ENCODE results near the gene CAB39. TPM values are rescaled to one million over a fixed set of nuclear protein-coding genes. Genes with fewer than 3 reads are reported as not detected.

The CAB39 gene
- total RNA-seq, 1 donor from 2014 or later = 66.6 TPM

DNA sequence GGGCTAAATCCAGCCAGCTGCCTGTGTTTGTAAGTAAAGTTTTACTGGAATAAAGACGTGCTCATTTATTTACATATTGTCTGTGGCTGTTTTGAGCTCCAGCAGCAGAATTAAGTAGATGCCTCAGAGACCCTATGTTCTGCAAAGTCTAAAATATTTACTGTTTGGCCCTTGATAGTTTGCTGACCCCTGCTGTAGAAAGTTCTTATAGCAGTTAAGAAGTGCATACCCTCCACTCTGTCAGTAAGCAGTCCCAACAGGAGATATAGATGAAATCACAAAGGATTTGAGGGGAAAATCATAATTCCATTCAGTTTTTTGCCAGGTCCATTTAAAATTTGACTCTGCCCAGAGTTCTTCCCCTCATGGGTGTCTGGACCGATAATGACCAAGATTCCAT, 102.0 kb downstream of the CAB39 start:
- no peak for FAIRE-seq
- H3K36me3 ChIP-seq (ENCODE audit: insufficient read depth, low read length) = peaks cover 57% of the 10 kb centered on the region

DNA sequence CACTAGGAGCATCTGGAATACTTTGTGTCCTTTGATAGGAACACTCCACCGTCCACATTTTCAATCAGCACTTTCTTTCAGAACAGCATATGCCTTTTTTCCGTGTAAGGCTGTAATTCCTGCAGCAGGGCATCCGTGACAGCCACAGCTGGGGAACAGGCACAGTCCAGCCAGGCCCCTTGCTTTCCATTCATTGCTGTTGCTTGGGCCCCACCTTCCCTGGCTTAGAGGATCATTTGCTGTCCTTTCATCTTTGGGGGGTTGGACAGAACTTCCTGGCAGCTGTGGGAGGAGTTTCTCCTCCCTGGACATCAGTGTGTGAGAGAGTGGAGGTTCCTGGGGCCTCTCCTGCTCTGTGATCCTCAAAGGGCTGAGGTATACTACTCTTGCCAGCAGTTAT, 102.4 kb downstream of the CAB39 start:
- H3K79me2 ChIP-seq (ENCODE audit: insufficient read depth, low read length) = peaks cover 5% of the 10 kb centered on the region
- DNase-seq (ENCODE audit: low read depth) = no peak
- no peaks in the 10 kb centered on the region for H3K4me1 ChIP-seq (ENCODE audit: insufficient read depth, low read length)
- Mint-ChIP-seq H3K27me3 (ENCODE audit: low read depth, unreplicated experiment) (no peaks in the 10 kb centered on the region), H3K27ac (ENCODE audit: unreplicated experiment) (no peak overlapping the region), H3K9me3 (ENCODE audit: unreplicated experiment) (no peaks in the 10 kb centered on the region), H3K36me3 (ENCODE audit: low read depth, unreplicated experiment) (peaks cover 14% of the 10 kb centered on the region), H3K4me3 (ENCODE audit: unreplicated experiment) (no peak overlapping the region), H3K4me1 (ENCODE audit: low read depth, unreplicated experiment) (peaks cover 12% of the 10 kb centered on the region)
- H4K20me1 ChIP-seq (ENCODE audit: insufficient read depth, low read length) = peaks cover 20% of the 10 kb centered on the region
- H3K4me2 ChIP-seq (ENCODE audit: low read length) = no peak overlapping the region
- no peaks in the 10 kb centered on the region for H3K9me3 ChIP-seq (ENCODE audit: insufficient read depth, low read depth, low read length)
- no peak overlapping the region for H3K9ac ChIP-seq (ENCODE audit: low read length)
- H2AFZ ChIP-seq (ENCODE audit: low read depth, low read length) = no peak overlapping the region
- peaks cover 58% of the 10 kb centered on the region for H3K36me3 ChIP-seq (ENCODE audit: insufficient read depth, low read length)
- H3K27ac ChIP-seq (ENCODE audit: low read depth, low read length) = no peak overlapping the region
- no peak for TF ChIP-seq EZH2 (IDR thresholded peaks at IDR 0.05; ENCODE audit: insufficient read depth, low read length)
- TF ChIP-seq, protein P1, sequence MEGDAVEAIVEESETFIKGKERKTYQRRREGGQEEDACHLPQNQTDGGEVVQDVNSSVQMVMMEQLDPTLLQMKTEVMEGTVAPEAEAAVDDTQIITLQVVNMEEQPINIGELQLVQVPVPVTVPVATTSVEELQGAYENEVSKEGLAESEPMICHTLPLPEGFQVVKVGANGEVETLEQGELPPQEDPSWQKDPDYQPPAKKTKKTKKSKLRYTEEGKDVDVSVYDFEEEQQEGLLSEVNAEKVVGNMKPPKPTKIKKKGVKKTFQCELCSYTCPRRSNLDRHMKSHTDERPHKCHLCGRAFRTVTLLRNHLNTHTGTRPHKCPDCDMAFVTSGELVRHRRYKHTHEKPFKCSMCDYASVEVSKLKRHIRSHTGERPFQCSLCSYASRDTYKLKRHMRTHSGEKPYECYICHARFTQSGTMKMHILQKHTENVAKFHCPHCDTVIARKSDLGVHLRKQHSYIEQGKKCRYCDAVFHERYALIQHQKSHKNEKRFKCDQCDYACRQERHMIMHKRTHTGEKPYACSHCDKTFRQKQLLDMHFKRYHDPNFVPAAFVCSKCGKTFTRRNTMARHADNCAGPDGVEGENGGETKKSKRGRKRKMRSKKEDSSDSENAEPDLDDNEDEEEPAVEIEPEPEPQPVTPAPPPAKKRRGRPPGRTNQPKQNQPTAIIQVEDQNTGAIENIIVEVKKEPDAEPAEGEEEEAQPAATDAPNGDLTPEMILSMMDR (IDR thresholded peaks at IDR 0.05; ENCODE audit: insufficient read depth, low read depth, low read length) = no peak
- FAIRE-seq = no peak
- H3K27me3 ChIP-seq (ENCODE audit: insufficient read depth, low read length) = no peaks in the 10 kb centered on the region
- no peak overlapping the region for H3K4me3 ChIP-seq (ENCODE audit: insufficient read depth, low read depth, low read length)

More for the DNA sequence above, 102.0 kb downstream of the CAB39 start:
- no peak overlapping the region for H3K4me3 Mint-ChIP-seq (ENCODE audit: unreplicated experiment)
- H3K9me3 Mint-ChIP-seq (ENCODE audit: unreplicated experiment) = no peaks in the 10 kb centered on the region
- Histone ChIP-seq H3K9me3 (ENCODE audit: insufficient read depth, low read depth, low read length) (no peaks in the 10 kb centered on the region), H3K27me3 (ENCODE audit: insufficient read depth, low read length) (no peaks in the 10 kb centered on the region), H3K9ac (ENCODE audit: low read length) (no peak overlapping the region), H3K79me2 (ENCODE audit: insufficient read depth, low read length) (peaks cover 5% of the 10 kb centered on the region), H3K4me3 (ENCODE audit: insufficient read depth, low read depth, low read length) (no peak overlapping the region), H4K20me1 (ENCODE audit: insufficient read depth, low read length) (peaks cover 20% of the 10 kb centered on the region), H2AFZ (ENCODE audit: low read depth, low read length) (no peak overlapping the region), H3K27ac (ENCODE audit: low read depth, low read length) (no peak overlapping the region), H3K4me1 (ENCODE audit: insufficient read depth, low read length) (no peaks in the 10 kb centered on the region), H3K4me2 (ENCODE audit: low read length) (no peak overlapping the region)
- H3K4me1 Mint-ChIP-seq (ENCODE audit: low read depth, unreplicated experiment) = peaks cover 12% of the 10 kb centered on the region
- no peak for TF ChIP-seq EZH2 (IDR thresholded peaks at IDR 0.05; ENCODE audit: insufficient read depth, low read length)
- TF ChIP-seq, protein P1 (IDR thresholded peaks at IDR 0.05; ENCODE audit: insufficient read depth, low read depth, low read length) = peak; percentile 47
- DNase-seq (ENCODE audit: low read depth) = peak; percentile 10
- no peak overlapping the region for H3K27ac Mint-ChIP-seq (ENCODE audit: unreplicated experiment)
- H3K27me3 Mint-ChIP-seq (ENCODE audit: low read depth, unreplicated experiment) = no peaks in the 10 kb centered on the region
- H3K36me3 Mint-ChIP-seq (ENCODE audit: low read depth, unreplicated experiment) = peaks cover 14% of the 10 kb centered on the region

DNA sequence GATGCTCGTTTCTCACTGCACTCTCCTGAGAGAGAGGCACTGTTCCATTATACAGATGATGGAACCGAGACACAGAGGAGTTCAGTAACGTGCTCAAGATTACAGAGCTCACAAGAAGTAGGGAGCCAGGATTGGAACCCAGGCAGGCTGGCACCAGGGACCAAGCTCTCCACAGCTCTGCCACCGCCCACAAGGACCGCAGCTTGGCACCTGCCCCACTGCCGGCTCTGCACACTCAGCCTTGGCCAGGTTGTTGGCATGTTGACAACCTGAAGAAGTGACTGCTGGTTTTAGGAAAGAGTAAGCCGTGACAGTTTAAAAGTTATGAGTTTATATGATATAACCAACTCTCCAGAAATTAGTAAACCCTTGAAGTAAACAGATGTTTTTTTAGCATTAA, 104.1 kb downstream of the CAB39 start:
- no peaks in the 10 kb centered on the region for H3K9me3 Mint-ChIP-seq (ENCODE audit: unreplicated experiment)
- FAIRE-seq = no peak

More for the DNA sequence above, 104.1 kb downstream of the CAB39 start:
- Mint-ChIP-seq H3K27ac (ENCODE audit: unreplicated experiment) (no peak overlapping the region), H3K36me3 (ENCODE audit: low read depth, unreplicated experiment) (peaks cover 20% of the 10 kb centered on the region), H3K27me3 (ENCODE audit: low read depth, unreplicated experiment) (no peaks in the 10 kb centered on the region), H3K4me1 (ENCODE audit: low read depth, unreplicated experiment) (peaks cover 12% of the 10 kb centered on the region), H3K4me3 (ENCODE audit: unreplicated experiment) (no peak overlapping the region)
- no peak overlapping the region for H3K27ac ChIP-seq (ENCODE audit: low read depth, low read length)
- TF ChIP-seq, protein P1 (IDR thresholded peaks at IDR 0.05; ENCODE audit: insufficient read depth, low read depth, low read length) = no peak
- no peak for TF ChIP-seq EZH2 (IDR thresholded peaks at IDR 0.05; ENCODE audit: insufficient read depth, low read length)
- H3K9ac ChIP-seq (ENCODE audit: low read length) = no peak overlapping the region
- no peak for DNase-seq (ENCODE audit: low read depth)
- peaks cover 16% of the 10 kb centered on the region for H4K20me1 ChIP-seq (ENCODE audit: insufficient read depth, low read length)
- H3K79me2 ChIP-seq (ENCODE audit: insufficient read depth, low read length) = no peaks in the 10 kb centered on the region
- peaks cover 45% of the 10 kb centered on the region for H3K36me3 ChIP-seq (ENCODE audit: insufficient read depth, low read length)
- H3K4me2 ChIP-seq (ENCODE audit: low read length) = no peak overlapping the region
- no peaks in the 10 kb centered on the region for H3K27me3 ChIP-seq (ENCODE audit: insufficient read depth, low read length)
- no peaks in the 10 kb centered on the region for H3K9me3 ChIP-seq (ENCODE audit: insufficient read depth, low read depth, low read length)
- H2AFZ ChIP-seq (ENCODE audit: low read depth, low read length) = no peak overlapping the region
- no peak overlapping the region for H3K4me3 ChIP-seq (ENCODE audit: insufficient read depth, low read depth, low read length)
- no peaks in the 10 kb centered on the region for H3K4me1 ChIP-seq (ENCODE audit: insufficient read depth, low read length)
